Stimulated activated CD4-positive, alpha-beta T cell treated with anti-CD3 and anti-CD28 coated beads, Interleukin-12 subunit alpha, Interleukin-12 subunit beta, amount 100 ng/mL, for 4 hours (primary cell): Measurements from ENCODE around the gene APOM.

ENCODE experiments used
- DNase-seq: peaks from one replicate; pipeline ENCODE4 v3.0.0-alpha.2; 2020

Gene APOM

GRCh38 chr6:31655349-31656237 lies at the start of gene APOM:
TSS of gene APOM (plus strand) at chr6:31655894. CDS start at chr6:31655967, 73 bp downstream.
- no peak for DNase-seq

GRCh38 chr6:31607317-31607716 lies 48.4 kb upstream of the APOM start:
- no peak for DNase-seq

GRCh38 chr6:31609519-31610406 lies 45.9 kb upstream of the APOM start:
- no peak for DNase-seq

- no peak for DNase-seq
Measured at GRCh38 chr6:31610968-31611367, 44.7 kb upstream of the APOM start.

- DNase-seq = no peak
Measured at GRCh38 chr6:31614075-31614619, 41.5 kb upstream of the APOM start.

- no peak for DNase-seq
Measured at GRCh38 chr6:31614684-31615578, 40.8 kb upstream of the APOM start, which contains the start of gene AIF1. TSS of gene AIF1 (plus strand) at chr6:31615234. CDS start at chr6:31615330, 96 bp downstream.

GRCh38 chr6:31615748-31616147 lies 39.9 kb upstream of the APOM start:
- DNase-seq = peak; percentile 28

- no peak for DNase-seq
Measured at GRCh38 chr6:31617010-31617409, 38.7 kb upstream of the APOM start.

GRCh38 chr6:31619805-31620585 lies 35.7 kb upstream of the APOM start:
- DNase-seq = peak; percentile 93

GRCh38 chr6:31620586-31621319 lies 34.9 kb upstream of the APOM start, which contains the start of gene PRRC2A:
TSS of gene PRRC2A (plus strand) at chr6:31620715. CDS start at chr6:31622790, 2,075 bp downstream.
- DNase-seq = peak; percentile 94

- no peak for DNase-seq
Measured at GRCh38 chr6:31621320-31621939, 34.3 kb upstream of the APOM start.

- DNase-seq = no peak
Measured at GRCh38 chr6:31621991-31622390, 33.7 kb upstream of the APOM start.

GRCh38 chr6:31622684-31623091 lies 33.0 kb upstream of the APOM start:
- DNase-seq = no peak

- no peak for DNase-seq
Measured at GRCh38 chr6:31624070-31624469, 31.6 kb upstream of the APOM start.

- DNase-seq = no peak
Measured at GRCh38 chr6:31626952-31627351, 28.7 kb upstream of the APOM start.

GRCh38 chr6:31627690-31628287 lies 27.9 kb upstream of the APOM start:
- DNase-seq = no peak

- no peak for DNase-seq
Measured at GRCh38 chr6:31629014-31629413, 26.7 kb upstream of the APOM start.

- DNase-seq = no peak
Measured at GRCh38 chr6:31630177-31630934, 25.3 kb upstream of the APOM start.

GRCh38 chr6:31631209-31631608 lies 24.5 kb upstream of the APOM start:
- no peak for DNase-seq
